Activated T-helper 1 cell treated with anti-CD3 and anti-CD28 coated beads, Interleukin-2, amount 50 U/mL, for 16 hours (primary cell): Measurements from ENCODE around the gene LRCH1.

Experiments
- DNase-seq, 2 donors: peaks; one replicate each; pipeline ENCODE4 v3.0.0-alpha.2; 2020; ENCODE audit warnings: low read depth in 1 of 2, low spot score in 1 of 2

Gene LRCH1

DNA sequence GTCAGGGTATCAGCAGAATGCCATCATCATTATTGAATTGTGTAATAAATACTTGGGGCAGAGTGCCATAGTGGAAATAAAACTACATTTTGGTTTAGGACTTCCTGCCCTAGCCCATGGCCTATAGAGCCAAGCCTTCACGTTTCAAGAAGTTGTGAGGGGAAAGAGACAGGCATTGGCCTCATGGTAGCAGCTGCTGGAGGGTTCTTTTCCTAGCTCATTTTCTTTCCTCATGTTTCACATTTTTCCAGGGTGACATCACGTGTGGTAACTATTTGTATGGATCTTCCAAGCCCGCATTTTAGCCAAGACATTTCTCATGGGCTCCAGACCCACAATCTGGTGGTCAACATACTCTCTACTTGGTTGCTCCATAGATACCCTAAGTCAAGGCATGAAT is 80.4 kb downstream of the LRCH1 start:
- DNase-seq = no peak

DNA sequence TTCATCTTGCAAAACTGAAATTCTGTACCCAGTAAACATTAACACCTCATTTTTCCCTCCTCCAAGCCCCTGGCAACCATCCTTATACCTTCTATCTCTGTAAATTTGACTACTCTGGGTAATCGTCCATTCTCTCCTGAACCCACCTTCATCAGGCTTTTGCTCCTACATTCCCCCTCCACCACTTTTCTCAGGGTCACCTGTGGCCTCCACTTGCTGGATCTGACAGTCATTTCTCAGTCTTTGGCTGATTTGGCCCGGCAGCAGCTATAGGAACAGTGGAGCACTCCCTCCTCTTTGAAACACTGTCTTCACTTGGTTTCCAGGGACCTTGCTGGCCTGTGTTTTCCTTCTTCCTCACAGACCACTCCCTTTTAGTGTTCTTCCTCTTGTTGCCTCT is 83.5 kb downstream of the LRCH1 start:
- no peak for DNase-seq

DNA sequence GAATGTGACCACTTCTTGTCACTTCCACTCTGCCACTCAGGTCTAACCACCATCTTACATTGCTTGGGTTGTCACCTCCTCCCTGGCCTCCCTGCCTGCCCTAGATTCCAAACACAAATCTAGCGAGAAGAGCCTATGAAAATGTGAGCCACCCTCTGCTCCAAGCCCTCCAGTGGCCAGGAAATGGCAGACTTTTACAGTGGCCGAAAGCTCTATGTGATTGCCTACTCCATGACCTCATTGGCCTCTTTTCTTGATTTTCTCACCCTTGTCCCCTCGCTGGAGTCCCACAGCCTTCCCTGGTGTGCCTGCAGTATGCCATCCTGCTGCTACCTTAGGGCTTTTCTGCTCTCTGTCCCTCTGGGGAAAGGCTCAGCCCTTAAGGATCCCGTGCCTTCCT is 84.2 kb downstream of the LRCH1 start:
- DNase-seq = no peak

DNA sequence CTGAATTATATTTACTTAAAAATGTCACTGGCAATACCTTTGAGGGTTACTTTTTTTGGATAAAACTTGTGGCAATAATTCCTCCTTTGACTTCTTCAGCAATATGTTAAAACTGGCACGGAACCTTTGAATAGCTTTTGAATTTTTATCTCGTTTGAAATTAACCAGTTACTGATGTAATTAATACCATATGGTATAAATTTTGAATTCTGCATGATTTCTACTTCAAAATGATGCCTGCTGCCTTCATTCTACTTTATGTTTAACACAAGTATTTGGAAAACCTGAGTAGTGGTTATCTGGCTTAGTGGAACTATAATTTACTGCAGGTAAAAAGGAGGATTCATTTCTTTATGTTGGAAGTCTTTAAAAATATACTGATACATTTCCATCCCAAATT is 85.3 kb downstream of the LRCH1 start:
- DNase-seq = no peak

DNA sequence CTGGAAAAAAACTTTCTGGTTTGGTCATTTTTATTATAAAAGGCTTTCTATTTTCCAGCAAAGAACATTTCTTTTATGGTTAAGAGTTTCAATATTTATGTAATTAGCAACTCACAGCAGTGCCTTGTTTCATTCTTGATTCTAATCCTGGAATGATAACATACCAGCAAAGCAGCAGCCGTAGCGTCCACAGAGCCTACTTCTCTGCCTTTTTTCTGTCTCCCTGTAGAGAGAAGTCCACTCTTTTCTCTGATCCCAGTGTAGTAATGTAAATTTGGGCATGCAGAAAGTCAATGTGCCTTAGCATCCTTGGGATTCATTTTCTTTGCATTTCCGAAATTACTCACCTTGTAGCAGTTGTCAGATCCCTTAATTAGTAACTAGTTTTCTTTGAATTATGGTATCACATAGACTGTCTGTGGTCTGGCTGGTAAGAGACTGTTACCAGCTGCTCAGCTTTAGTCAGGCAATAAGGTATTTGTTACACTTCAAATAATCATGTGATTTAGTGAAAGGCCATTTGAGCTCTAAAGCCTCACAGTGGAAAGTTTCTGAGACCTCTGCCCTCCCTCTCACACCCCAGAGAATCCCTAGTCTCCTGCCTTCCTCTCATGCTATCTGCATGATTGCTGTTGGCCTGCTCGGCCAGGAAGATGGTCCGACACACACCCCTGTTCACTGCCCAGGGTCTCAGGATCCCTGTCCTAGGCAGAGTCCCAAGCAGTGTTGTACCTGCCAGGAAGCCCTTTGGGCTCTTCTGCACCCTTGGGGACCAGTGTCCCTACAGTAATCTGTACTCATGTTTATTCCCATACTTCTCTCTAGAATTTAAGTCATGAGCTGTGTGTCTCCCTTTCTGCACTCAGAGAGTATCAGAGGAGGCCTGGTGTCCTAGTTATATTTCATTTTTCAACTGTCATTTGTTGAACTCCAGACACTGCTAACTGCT is 86.3 kb downstream of the LRCH1 start:
- no peak for DNase-seq

DNA sequence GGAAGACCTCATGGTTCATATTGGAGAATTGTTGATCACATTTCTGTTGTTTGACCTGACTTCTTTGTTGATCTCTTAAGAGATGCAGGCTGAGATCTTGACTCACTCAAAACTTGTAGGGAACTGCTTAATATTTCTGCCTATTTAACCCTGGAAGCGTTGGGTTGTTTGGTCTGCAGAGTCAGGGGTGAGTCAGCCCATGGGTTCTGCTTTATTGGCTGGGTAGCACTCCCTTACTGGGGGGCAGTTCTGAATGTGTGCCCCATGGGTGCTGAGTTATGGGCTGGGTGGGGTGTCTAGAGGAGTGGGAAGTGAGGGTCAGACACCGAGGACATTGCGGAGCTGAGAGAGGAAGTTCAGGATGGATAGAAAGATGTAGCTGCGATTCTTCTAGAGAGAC is 87.9 kb downstream of the LRCH1 start:
- DNase-seq = no peak

DNA sequence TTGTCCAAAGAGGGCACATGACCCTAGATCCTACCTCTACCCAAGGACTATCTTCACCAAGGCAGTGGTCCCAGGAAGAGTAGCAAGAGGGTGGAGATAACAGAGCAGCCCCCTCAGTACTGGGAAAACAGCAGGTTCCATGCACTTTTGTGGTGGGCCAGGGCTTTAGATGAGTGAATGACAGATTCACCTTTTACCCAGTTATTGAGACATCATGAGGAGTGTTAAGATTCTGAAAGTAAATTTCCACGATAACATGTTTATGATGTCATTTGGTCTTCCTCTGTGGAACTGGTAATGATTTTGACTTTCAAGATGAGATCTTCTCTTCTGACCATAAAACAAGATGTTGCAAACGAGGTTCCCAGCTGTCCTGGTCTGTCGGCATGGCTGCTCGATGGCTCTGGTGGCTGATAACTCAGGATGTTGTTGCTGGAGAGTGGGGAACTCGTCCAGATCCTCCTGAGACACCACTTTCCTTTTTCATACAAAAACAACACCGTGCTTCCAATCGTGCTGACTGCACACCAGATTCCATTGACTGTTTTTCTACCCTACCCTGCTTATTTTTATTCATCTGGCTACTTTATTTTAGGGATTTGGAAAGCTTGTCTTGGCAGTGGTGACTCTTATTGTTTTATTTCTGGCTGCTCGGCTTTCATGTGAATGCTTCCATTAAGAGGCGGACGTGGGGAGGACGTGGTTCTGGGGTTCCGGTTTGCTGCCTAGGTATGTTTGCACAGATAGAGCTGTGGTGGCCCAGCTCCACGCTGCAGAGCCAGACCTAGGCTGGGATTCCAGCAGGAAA is 88.5 kb downstream of the LRCH1 start:
- no peak for DNase-seq

DNA sequence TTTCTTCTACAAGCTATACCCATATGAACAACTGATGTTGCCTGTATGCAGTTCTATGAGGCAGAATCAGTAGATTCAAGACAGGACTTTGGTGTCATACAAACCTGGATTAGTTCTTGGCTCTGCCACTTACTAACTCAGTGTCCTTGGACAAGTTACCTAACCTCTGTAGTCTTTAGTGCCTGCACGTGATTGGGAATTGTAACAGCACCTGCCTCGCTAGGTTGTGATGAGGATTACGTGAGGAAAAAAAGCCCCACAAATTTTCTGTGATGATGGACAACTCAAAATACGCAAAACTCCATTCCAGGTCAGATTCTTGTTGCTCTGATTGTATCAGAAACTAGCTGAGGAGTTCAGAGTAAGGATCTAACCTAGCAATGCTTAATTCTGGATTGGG is 89.3 kb downstream of the LRCH1 start:
- no peak for DNase-seq

DNA sequence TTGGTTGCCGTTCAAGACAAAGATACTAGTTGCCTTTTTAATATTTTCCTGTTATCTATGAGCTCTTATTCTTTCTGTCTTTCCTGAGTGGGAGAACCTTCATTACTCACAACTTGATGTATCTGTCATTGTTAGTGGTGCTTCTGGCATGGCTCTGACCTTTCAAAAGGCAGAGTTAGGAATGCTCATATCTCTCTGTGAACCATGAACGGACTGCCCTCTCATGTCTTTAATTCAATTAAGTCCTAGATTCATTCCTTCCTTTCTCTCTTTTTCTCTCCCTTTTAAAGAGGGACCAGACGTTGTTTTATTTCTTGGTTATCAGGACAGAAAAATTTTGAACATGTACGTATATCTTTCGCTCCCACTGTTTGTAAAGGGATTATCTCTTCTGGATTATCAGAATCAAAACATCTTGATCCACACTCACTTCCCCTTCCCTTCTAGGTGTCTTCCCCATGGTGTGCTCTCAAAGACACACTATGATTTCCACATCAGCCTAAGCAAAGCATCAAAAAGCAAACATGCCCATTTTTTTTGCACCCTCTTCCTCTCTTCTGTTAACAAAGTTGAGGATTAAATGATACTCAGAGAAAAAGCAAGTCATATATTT is 90.3 kb downstream of the LRCH1 start:
- no peak for DNase-seq

DNA sequence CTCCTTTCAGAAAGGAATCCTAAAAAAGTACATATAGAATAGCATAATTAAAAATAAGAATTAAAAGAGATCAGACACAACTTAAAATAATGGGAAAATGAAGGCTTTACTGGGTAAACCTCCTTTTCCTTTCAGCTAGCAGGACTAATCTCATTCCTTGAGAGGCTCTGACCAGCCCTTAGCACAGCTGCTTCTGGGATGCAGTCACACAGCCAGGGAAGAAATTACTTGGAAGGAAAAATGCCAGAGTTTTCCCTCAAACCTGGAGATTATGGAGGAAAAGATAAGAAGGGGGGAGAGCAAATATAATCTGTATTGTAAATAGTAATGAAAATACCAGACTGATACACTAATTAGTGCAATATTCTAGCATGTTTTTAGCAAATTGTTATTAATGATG is 91.8 kb downstream of the LRCH1 start:
- DNase-seq = no peak

DNA sequence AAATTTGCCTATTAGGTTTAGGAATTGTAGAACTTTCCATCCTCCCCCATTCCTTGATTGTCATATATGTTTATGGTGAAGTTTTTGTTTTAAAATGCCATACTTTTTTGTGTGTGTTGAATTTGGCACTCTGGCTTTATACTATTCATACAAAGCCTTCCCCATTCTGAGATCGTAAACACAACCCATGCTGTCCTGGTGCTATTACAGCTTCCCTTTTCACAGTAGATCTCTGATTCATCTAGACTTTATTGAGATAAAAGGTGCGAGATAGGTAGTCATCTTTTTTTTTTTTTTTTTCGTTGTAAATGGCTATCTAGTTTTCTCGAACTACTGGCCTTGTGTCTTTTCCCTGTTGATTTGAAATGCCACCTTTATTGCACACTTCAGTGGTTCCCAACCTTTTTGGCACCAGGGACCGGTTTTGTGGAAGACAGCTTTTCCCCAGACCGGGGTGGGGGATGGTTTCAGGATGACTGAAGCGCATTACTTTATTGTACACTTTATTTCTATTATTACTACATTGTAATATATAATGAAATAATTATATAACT is 94.6 kb downstream of the LRCH1 start:
- DNase-seq = no peak

DNA sequence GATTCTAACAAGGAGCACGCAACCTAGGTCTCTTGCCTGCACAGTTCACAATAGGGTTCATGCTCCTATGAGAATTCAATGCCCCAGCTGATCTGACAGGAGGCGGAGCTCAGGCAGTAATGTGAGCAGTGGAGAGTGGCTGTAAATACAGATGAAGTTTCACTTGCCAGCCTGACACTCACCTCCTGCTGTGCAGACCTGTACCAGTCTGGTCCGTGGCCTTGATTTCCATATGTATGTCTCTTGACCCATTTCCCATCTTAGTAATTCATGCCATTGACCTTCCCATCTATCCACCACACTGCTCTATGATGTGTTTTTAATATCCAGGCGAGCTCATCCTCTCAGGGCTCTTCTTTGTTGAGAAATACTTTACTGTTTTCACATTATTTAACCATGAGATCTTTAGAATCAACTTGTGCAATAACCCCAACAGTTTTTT is 95.2 kb downstream of the LRCH1 start:
- no peak for DNase-seq

DNA sequence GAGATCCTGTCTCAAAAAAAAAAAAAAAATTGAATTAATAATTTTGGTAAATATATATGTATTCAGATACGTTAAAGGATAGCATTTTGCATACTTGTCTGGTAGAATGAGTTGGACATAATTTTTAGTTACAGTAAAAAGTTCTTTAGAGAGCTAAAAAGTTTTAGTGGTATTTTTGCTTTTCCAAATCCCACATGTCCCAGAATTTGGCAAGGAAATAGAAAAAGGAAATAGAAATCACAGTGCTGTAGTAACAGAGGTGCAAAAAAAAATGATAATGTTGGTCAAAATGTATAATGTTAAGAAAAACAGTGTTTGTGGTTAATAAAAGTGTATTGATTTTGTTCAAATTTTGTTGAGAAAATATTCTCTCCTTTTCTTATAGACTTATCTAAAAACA is 96.8 kb downstream of the LRCH1 start:
- DNase-seq = no peak

DNA sequence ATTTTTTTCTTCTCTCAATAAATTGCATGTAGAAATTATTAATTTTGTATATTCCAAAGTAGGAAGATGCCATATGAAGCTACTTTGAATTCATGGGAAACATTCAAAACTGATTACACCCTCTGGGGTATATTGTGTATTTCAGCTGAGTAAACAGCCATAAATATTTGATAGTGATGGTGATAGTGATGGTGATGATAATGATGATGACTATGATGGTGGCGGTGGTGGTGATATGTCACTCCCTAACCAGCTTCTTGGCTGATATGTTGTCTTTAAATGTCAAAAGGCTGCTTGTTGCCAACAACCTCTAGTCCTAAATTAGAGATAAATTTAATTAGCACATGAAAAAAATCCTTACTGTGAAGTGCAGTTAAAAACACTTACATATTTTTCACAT is 102.0 kb downstream of the LRCH1 start:
- no peak for DNase-seq

DNA sequence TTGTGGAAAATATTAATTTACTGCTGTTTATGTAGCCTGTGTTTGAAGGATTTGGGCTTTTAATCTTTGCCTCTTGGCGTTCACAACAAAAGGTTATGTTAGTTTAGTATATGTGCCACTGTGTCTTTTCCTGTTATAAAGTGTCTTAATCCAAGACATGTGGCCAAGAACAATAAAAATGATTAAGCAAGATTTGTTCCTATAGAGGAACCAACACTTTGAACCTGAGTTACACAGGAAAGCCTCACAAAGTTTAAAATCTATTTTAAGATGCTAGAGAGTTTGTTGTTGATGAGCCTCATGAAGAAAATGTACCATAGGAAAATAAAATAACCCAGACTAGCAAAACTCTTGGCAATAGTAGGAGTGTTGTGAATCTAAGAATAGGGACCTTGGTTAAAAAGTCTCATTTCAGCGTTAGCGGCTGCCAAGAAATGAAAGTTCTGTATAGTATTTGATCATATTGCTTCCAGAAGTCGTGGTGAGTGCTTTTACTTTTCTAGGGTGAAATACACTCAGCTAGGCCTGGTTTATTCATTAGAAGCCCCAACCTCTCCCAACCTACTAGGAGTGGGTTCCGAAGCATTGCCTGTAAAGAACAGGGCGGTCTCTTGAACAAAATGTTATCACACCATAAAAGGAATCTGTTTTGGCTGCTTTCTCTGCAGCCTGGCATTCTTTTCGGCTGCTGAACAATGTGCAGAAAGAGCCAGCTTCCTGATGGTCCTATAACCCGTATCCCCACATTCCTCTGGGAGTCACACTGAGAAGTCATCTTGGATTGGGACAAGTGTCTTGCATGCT is 102.6 kb downstream of the LRCH1 start:
- no peak for DNase-seq

DNA sequence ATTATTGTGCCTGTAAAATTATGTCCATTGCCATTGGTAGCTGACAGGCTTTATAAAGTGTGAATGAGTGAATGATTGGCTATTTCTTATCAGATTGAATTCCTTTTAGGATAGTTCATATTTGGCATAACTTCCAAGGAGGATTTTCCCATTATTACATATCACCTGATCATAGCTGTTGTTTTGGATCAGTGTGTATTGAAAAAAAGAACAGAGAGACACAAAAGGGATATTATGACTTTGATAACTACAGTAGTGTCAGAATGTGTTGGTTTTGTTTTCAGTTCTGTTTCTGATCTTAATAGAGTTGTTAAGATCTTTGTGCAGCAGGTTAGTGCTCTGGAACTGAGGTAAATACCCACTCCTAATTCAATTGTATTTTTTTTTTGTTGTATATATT is 103.8 kb downstream of the LRCH1 start:
- DNase-seq = no peak

DNA sequence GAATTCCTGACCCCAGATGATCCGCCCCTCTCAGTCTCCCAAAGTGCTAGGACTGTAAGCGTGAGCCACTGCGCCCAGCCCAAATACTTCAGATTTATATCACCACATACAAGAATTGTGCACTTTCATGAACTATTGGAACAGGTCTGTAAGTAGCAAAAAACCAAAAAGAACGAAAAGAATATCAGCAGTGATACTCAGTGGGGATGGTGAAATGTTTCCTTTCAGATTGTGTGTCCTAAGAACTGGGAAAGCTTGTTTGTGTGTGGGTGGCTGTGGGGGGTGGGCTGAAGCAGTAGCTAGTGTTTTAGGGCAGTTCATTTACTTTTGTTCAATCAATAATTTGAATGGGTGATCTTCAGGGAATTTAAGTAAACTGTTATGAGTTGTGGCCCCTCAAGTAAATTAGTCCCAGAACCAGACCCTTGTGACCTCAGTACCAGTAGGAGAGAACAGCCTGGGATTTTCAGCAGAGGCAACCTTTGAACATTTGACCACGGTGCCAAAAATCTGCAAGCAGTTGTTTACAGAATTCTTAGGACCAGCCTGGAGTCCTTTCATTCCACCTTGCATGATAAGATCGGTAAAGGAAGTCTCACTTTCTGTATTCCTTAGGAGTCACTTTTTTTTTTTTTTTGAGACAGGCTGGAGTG is 106.6 kb downstream of the LRCH1 start:
- DNase-seq = no peak

DNA sequence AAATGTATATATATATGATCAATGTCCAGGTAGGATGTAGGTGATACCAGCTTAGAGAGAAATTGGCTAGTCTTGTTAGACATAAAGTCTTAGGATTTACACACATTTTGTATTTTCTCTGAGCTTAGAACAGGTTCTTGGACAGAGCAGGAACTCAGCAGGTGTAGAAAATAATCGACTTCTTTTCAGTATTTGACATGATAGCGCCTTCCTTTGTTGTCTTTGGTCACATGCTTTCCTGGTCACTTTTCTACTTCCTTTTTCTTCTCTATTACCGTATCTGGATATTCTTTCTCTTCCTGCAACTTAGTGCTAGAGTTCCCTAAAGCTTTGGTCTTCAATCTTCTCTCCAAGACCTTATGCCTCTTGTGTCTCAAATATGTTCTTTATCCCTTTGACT is 107.4 kb downstream of the LRCH1 start:
- DNase-seq = no peak

DNA sequence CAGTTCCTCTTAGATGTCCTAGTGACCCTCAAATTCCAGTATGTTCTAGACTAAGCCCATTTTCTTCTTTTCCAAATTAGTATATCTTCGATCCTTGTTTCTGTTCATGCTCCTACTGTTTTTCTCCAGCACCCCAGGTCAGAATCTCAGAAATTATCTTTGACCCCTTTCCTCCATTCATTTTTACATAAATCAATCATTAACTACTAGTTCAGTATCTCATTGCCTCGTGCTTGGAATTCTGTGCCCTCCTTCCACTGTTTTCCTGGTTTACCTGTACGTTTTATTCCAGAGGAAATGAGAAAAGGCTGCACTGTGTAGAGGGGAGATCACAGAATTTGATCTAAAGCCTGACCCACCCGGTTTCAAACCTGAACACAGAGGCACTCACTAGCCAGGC is 107.9 kb downstream of the LRCH1 start:
- DNase-seq = no peak

DNA sequence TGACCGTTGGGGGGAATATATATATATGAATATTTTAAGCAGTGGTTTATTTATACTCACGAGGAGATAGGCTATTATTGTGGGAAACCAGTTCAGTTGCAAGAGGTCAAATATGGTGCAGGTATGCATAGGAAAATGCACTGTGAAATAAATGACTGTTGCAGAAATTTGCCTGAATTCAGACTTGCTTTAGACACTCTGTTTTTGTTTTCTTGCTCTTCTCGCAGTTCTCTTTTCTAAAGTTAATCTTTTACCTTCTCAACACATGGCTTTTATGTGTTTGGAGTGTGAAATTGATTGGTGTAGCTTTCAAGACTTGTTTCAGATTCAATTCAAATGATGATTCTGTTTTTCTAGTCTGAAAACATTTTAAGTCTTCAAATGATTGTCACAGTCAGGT is 109.7 kb downstream of the LRCH1 start:
- no peak for DNase-seq
